ENCODE measurements around the gene TMPRSS9. TPM values are rescaled to one million over a fixed set of nuclear protein-coding genes. Genes with fewer than 3 reads are reported as not detected.

TMPRSS9 gene
- polyA plus RNA-seq, 1 donor from 2014 or later, result not detected

DNA sequence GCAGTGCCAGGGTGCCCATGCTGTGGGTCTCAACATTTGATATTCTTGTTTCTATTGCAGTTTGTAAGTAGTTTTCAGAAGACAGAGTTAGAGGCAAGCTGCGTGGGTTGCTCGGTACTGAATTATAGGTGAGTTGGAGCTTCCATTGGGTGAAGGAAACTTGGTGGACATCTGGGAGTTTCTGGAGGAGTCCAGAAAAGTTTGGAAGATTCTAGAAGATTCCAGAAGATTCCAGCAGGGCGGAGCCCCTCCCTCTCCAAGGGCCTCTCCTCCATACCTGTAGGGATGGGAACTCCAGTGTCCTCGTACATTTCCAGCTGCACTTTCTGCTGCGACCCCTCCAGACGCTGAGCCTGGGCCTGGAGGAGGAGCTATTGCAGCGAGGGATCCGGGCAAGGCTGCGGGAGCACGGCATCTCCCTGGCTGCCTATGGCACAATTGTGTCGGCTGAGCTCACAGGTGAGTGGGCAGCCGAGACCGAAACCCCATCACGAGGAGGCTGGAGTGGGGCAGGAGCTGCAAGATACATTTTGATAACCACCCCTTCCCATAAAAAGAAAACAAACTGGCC lies 38.8 kb downstream of the TMPRSS9 start:
- Histone ChIP-seq H3F3A (ENCODE audit: insufficient read depth, low read length, poor library complexity, severe bottlenecking) (no peaks in the 10 kb centered on the region), H3K4me3 (ENCODE audit: low read length) (no peak overlapping the region), H3K9ac (ENCODE audit: low read length) (no peak overlapping the region), H3K9me2 (ENCODE audit: insufficient read depth, low read length) (no peaks in the 10 kb centered on the region), H3K4me2 (ENCODE audit: low read length) (no peak overlapping the region), H3K27me3 (ENCODE audit: insufficient read depth, low read depth, low read length) (no peaks in the 10 kb centered on the region), H3K79me2 (replicated peaks; ENCODE audit: insufficient read depth, low read length) (no peaks in the 10 kb centered on the region), H3K36me3 (ENCODE audit: insufficient read depth, low read length) (no peaks in the 10 kb centered on the region), H2AFZ (ENCODE audit: low read depth, low read length) (no peak overlapping the region), H4K20me1 (ENCODE audit: insufficient read depth) (no peaks in the 10 kb centered on the region), H3K9me3 (ENCODE audit: low read length) (no peaks in the 10 kb centered on the region), H3K27ac (ENCODE audit: low read length) (no peak overlapping the region)
- TF ChIP-seq REST (IDR thresholded peaks at IDR 0.05; ENCODE audit: borderline replicate concordance), result no peak
- TF ChIP-seq EZH2 (IDR thresholded peaks at IDR 0.05; ENCODE audit: borderline replicate concordance, insufficient read depth, low read length, poor library complexity, severe bottlenecking), result no peak
- no peak for TF ChIP-seq SMC3 (conservative IDR thresholded peaks at IDR 0.05; ENCODE audit: poor library complexity)
- TF ChIP-seq, protein P1, sequence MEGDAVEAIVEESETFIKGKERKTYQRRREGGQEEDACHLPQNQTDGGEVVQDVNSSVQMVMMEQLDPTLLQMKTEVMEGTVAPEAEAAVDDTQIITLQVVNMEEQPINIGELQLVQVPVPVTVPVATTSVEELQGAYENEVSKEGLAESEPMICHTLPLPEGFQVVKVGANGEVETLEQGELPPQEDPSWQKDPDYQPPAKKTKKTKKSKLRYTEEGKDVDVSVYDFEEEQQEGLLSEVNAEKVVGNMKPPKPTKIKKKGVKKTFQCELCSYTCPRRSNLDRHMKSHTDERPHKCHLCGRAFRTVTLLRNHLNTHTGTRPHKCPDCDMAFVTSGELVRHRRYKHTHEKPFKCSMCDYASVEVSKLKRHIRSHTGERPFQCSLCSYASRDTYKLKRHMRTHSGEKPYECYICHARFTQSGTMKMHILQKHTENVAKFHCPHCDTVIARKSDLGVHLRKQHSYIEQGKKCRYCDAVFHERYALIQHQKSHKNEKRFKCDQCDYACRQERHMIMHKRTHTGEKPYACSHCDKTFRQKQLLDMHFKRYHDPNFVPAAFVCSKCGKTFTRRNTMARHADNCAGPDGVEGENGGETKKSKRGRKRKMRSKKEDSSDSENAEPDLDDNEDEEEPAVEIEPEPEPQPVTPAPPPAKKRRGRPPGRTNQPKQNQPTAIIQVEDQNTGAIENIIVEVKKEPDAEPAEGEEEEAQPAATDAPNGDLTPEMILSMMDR (IDR thresholded peaks at IDR 0.05; ENCODE audit: poor library complexity, severe bottlenecking), result no peak
- TF ChIP-seq MXI1 (conservative IDR thresholded peaks at IDR 0.05; ENCODE audit: poor library complexity, severe bottlenecking), result no peak
- TF ChIP-seq TAF1 (IDR thresholded peaks at IDR 0.05; ENCODE audit: low read depth), result no peak
- TF ChIP-seq POLR2AphosphoS5 (IDR thresholded peaks at IDR 0.05), result no peak
- TF ChIP-seq RAD21 (conservative IDR thresholded peaks at IDR 0.05), result no peak

DNA sequence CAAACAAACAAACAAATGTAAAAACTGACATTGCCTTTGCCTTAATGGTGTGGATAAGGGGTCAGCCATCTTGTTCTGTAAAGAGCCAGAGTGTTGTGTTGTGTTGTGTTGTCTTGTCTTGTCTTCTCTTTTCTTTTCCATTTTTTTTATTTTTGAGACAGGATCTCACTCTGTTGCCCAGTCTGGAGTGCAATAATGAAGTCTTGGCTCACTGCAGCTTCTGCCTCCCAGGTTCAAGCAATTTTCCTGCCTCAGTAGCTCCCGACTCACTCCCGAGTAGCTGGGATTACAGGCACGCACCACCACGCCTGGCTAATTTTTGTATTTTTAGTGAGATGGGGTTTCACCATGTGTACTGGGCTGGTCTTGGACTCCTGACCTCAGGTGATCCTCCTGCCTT lies 39.5 kb downstream of the TMPRSS9 start:
- H3K4me3 ChIP-seq (ENCODE audit: low read length), result no peak overlapping the region
- no peak for TF ChIP-seq REST (IDR thresholded peaks at IDR 0.05; ENCODE audit: borderline replicate concordance)
- no peak for TF ChIP-seq SMC3 (conservative IDR thresholded peaks at IDR 0.05; ENCODE audit: poor library complexity)
- no peak for TF ChIP-seq EZH2 (IDR thresholded peaks at IDR 0.05; ENCODE audit: borderline replicate concordance, insufficient read depth, low read length, poor library complexity, severe bottlenecking)
- TF ChIP-seq TAF1 (IDR thresholded peaks at IDR 0.05; ENCODE audit: low read depth), result no peak
- no peak for TF ChIP-seq POLR2AphosphoS5 (IDR thresholded peaks at IDR 0.05)
- no peak for TF ChIP-seq RAD21 (conservative IDR thresholded peaks at IDR 0.05)
- TF ChIP-seq MXI1 (conservative IDR thresholded peaks at IDR 0.05; ENCODE audit: poor library complexity, severe bottlenecking), result no peak
- TF ChIP-seq, protein P1 (IDR thresholded peaks at IDR 0.05; ENCODE audit: poor library complexity, severe bottlenecking), result no peak
- no peak for TF ChIP-seq EP300 (conservative IDR thresholded peaks at IDR 0.05; ENCODE audit: poor library complexity, severe bottlenecking)
- no peaks in the 10 kb centered on the region for H3K9me2 ChIP-seq (ENCODE audit: insufficient read depth, low read length)
- no peak overlapping the region for H3K4me2 ChIP-seq (ENCODE audit: low read length)
- H3K9ac ChIP-seq (ENCODE audit: low read length), result no peak overlapping the region
- H3K36me3 ChIP-seq (ENCODE audit: insufficient read depth, low read length), result no peaks in the 10 kb centered on the region
- H4K20me1 ChIP-seq (ENCODE audit: insufficient read depth), result no peaks in the 10 kb centered on the region
- no peaks in the 10 kb centered on the region for H3F3A ChIP-seq (ENCODE audit: insufficient read depth, low read length, poor library complexity, severe bottlenecking)
- H3K79me2 ChIP-seq (replicated peaks; ENCODE audit: insufficient read depth, low read length), result no peaks in the 10 kb centered on the region
- H3K27ac ChIP-seq (ENCODE audit: low read length), result no peak overlapping the region
- H2AFZ ChIP-seq (ENCODE audit: low read depth, low read length), result no peak overlapping the region
- H3K27me3 ChIP-seq (ENCODE audit: insufficient read depth, low read depth, low read length), result no peaks in the 10 kb centered on the region
- H3K9me3 ChIP-seq (ENCODE audit: low read length), result no peaks in the 10 kb centered on the region

Measured in neural cell (in vitro differentiated cells).